B cell (primary cell): ENCODE data around the gene POLD2. TPM values are rescaled to one million over a fixed set of nuclear protein-coding genes. Genes with fewer than 3 reads are reported as not detected.

ENCODE experiments used
- ATAC-seq: fragments of 200-7000 bp; cut with Tn5 transposase; one replicate; pipeline ENCODE4 v1.10.0; 2021; ENCODE audit warnings: low read depth, mild to moderate bottlenecking, moderate number of reproducible peaks, moderate library complexity
- CTCF ChIA-PET: fragments of 350-600 bp; sonication (Branson Sonifier 250); formaldehyde crosslinking; loops from one replicate; lab custom pipeline; 2021; ENCODE audit warnings: antibody characterized with exemption, inconsistent platforms; lab: Charles Lee
- POLR2A ChIA-PET: fragments of 350-600 bp; sonication (Branson Sonifier 250); formaldehyde crosslinking; loops from one replicate; lab custom pipeline; 2021; ENCODE audit warnings: antibody characterized with exemption; lab: Charles Lee
- DNase-seq: peaks from one replicate; pipeline ENCODE4 v3.0.0; 2013
- H2AFZ ChIP-seq: 2 replicates; pipeline ENCODE4 v1.6.1; 2012; ENCODE audit warnings: mild to moderate bottlenecking, low read depth, low read length; ENCODE audit not compliant: insufficient read depth, poor library complexity, severe bottlenecking
- H3K27ac ChIP-seq, 2 donors: 1 replicate in 1 of 2; 2 replicates in 1 of 2; pipeline ENCODE4 v1.5.1; 2012 to 2013; ENCODE audit warnings: low read length in 2 of 2, mild to moderate bottlenecking in 2 of 2, moderate library complexity in 1 of 2
- H3K27me3 ChIP-seq, 4 experiments: fragments of 200-600 bp in 1 of 4; sonication (generic) in 1 of 4; replicated peaks in 1 of 4; 1 replicate in 2 of 4; 2 replicates in 2 of 4; pipeline versions ENCODE4 v1.6.1 to v1.7.0; 2013 to 2016; ENCODE audit warnings: low read length in 3 of 4, mild to moderate bottlenecking in 2 of 4, mixed read lengths in 1 of 4, moderate library complexity in 1 of 4; ENCODE audit not compliant: insufficient read depth in 4 of 4, control insufficient read depth in 3 of 4; ENCODE audit errors: control extremely low read depth in 1 of 4
- H3K36me3 ChIP-seq, 2 experiments: replicated peaks in 1 of 2; 1 replicate in 1 of 2; 2 replicates in 1 of 2; pipeline versions ENCODE4 v1.6.1 to v1.7.1; 2013; ENCODE audit warnings: low read length in 1 of 2; ENCODE audit not compliant: insufficient read depth in 2 of 2, control insufficient read depth in 1 of 2; ENCODE audit errors: control extremely low read depth in 1 of 2, extremely low read depth in 1 of 2
- H3K4me1 ChIP-seq, 2 donors: fragments of 200-600 bp in 1 of 2; sonication (generic) in 1 of 2; 1 replicate in 1 of 2; 2 replicates in 1 of 2; pipeline versions ENCODE4 v1.5.1 to v1.6.1; 2013 to 2017; ENCODE audit warnings: low read length in 2 of 2; ENCODE audit not compliant: control insufficient read depth in 2 of 2, insufficient read depth in 2 of 2
- H3K4me2 ChIP-seq: replicated peaks from 2 replicates; pipeline ENCODE3; 2012; ENCODE audit warnings: mild to moderate bottlenecking, low read depth, low read length; ENCODE audit not compliant: poor library complexity, severe bottlenecking
- H3K4me3 ChIP-seq, 5 experiments: fragments of 200-600 bp in 1 of 5; sonication (generic) in 1 of 5; 1 replicate in 3 of 5; 2 replicates in 2 of 5; pipeline versions ENCODE4 v1.5.1 to v1.7.0; 2011 to 2016; ENCODE audit warnings: low read length in 4 of 5, mild to moderate bottlenecking in 4 of 5, low read depth in 2 of 5, control low read depth in 1 of 5, moderate library complexity in 1 of 5; ENCODE audit not compliant: insufficient read depth in 1 of 5; ENCODE audit errors: control extremely low read depth in 1 of 5, extremely low read depth in 1 of 5
- H3K79me2 ChIP-seq: fragments of 200-600 bp; sonication (generic); one replicate; pipeline ENCODE4 v1.6.0; 2016; ENCODE audit warnings: low read length; ENCODE audit not compliant: control insufficient read depth, insufficient read depth
- H3K9ac ChIP-seq: fragments of 200-600 bp; sonication (generic); 2 replicates; pipeline ENCODE4 v1.6.1; 2017; ENCODE audit warnings: mild to moderate bottlenecking, low read length, moderate library complexity
- H3K9me3 ChIP-seq, 3 donors: one replicate each; pipeline versions ENCODE4 v1.6.1 to v1.7.1; 2013; ENCODE audit warnings: low read length in 2 of 3; ENCODE audit not compliant: control insufficient read depth in 2 of 3, insufficient read depth in 1 of 3; ENCODE audit errors: control extremely low read depth in 1 of 3
- H4K20me1 ChIP-seq: 2 replicates; pipeline ENCODE4 v1.6.0; 2012; ENCODE audit warnings: mild to moderate bottlenecking, low read length; ENCODE audit not compliant: insufficient read depth, control insufficient read depth, poor library complexity, severe bottlenecking
- H3K27ac Mint-ChIP-seq: one replicate; pipeline ENCODE4 v1.8.0; 2021; ENCODE audit warnings: mixed read lengths
- H3K27me3 Mint-ChIP-seq: one replicate; pipeline ENCODE4 v1.8.0; 2021; ENCODE audit warnings: mixed read lengths
- H3K4me1 Mint-ChIP-seq: one replicate; pipeline ENCODE4 v1.8.0; 2021; ENCODE audit warnings: mixed read lengths
- H3K4me3 Mint-ChIP-seq: one replicate; pipeline ENCODE4 v1.8.0; 2021; ENCODE audit warnings: mixed read lengths
- H3K9me3 Mint-ChIP-seq: one replicate; pipeline ENCODE4 v1.8.0; 2022; ENCODE audit warnings: mixed read lengths; ENCODE audit not compliant: insufficient read depth
- CTCF ChIP-seq: fragments of 200-600 bp; IDR thresholded peaks from one replicate; pipeline ENCODE4 v1.8.0; 2022; ENCODE audit warnings: antibody characterized with exemption, mild to moderate bottlenecking
- EZH2 ChIP-seq: IDR thresholded peaks from 2 replicates; pipeline ENCODE4 v1.6.1; 2012; ENCODE audit warnings: borderline replicate concordance, low read depth, mild to moderate bottlenecking, moderate library complexity, low read length; ENCODE audit not compliant: insufficient read depth, poor library complexity, severe bottlenecking
- WGBS: methylation state at CpG from one replicate; pipeline ENCODE4 v1.1.5; 2013; ENCODE audit warnings: missing lambda C conversion rate; ENCODE audit not compliant: insufficient coverage; 5-methylcytosine and 5-hydroxymethylcytosine counted together
- intact Hi-C: fragments of 100-400 bp; cut with micrococcal nuclease; formaldehyde crosslinking; loops from one replicate; pipeline ENCODE4 v1.10.0; 2022
- polyA plus RNA-seq: library from polyadenylated mRNA; depleted of rRNA; stranded (reverse); fragments of >200 nt; gene quantifications from 2 replicates; pipeline ENCODE4 v1.2.3, GENCODE V29; 2012
- total RNA-seq, 2 donors: library from RNA; stranded (reverse); fragments of 120-200 nt in 1 of 2; gene quantifications; 1 replicate in 1 of 2; 2 replicates in 1 of 2; pipeline versions ENCODE4 v1.2.3 to v1.2.4, GENCODE V29; 2013 to 2022

Gene POLD2
- total and polyA plus RNA-seq, 2 donors (not counting 1 experiment from before 2014, with no cell fraction given), result 73.6 to 86.7 TPM

GRCh38 chr7:44147026-44147991 is 24.0 kb upstream of the POLD2 start:
- Mint-ChIP-seq H3K4me1 (peaks cover 17% of the 10 kb centered on the region), H3K27me3 (no peaks in the 10 kb centered on the region), H3K27ac (peak overlapping the region; percentile 20), H3K9me3 (no peaks in the 10 kb centered on the region), H3K4me3 (peak overlapping the region; percentile 81)
- ChIA-PET CTCF (interaction anchor here (1.1 kb wide), 1 partner anchor 22 kb away, joined by 3 read pairs; no protein-coding TSS in a partner anchor), POLR2A (no interaction called here)
- no peak overlapping the region for H2AFZ ChIP-seq
- no peak overlapping the region for H3K9ac ChIP-seq
- H3K27ac ChIP-seq, result no peak overlapping the region
- H3K4me3 ChIP-seq, result no peak overlapping the region
- intact Hi-C loops, result no loop called here
- no peaks in the 10 kb centered on the region for H4K20me1 ChIP-seq
- H3K27me3 ChIP-seq, result peaks cover 0 to 24% (median 6%) of the 10 kb centered on the region in 4 experiments
- TF ChIP-seq EZH2, result no peak
- peak overlapping the region; percentile 95 for H3K4me2 ChIP-seq
- DNase-seq (no peak), ATAC-seq (no peak)
- H3K79me2 ChIP-seq, result no peaks in the 10 kb centered on the region
- H3K9me3 ChIP-seq, result no peaks in the 10 kb centered on the region
- no peaks in the 10 kb centered on the region for H3K36me3 ChIP-seq
- peaks cover 13 to 28% of the 10 kb centered on the region in 2 donors for H3K4me1 ChIP-seq
- WGBS, result 88% methylated on average over 25 of the region's 33 CpGs

GRCh38 chr7:44145969-44146911 is 22.9 kb upstream of the POLD2 start:
- Histone ChIP-seq H4K20me1 (no peaks in the 10 kb centered on the region), H3K27me3 (peaks cover 0 to 24% (median 6%) of the 10 kb centered on the region in 4 experiments), H2AFZ (peak overlapping the region; percentile 78), H3K4me1 (peaks cover 13 to 28% of the 10 kb centered on the region in 2 donors), H3K79me2 (no peaks in the 10 kb centered on the region), H3K4me3 (peak overlapping the region in 4 of 5 experiments; percentile 40 to 67 (median 55)), H3K36me3 (no peaks in the 10 kb centered on the region), H3K9me3 (no peaks in the 10 kb centered on the region), H3K9ac (peak overlapping the region; percentile 62), H3K4me2 (peak overlapping the region; percentile 95), H3K27ac (no peak overlapping the region)
- DNase-seq (peak; percentile 64), ATAC-seq (peak; percentile 91)
- ChIA-PET POLR2A (interaction anchor here (0.5 kb wide), 1 partner anchor 1012 kb away, joined by 3 read pairs; the partner anchor contains the start of gene RAMP3), CTCF (interaction anchor here (1.1 kb wide), 1 partner anchor 20 kb away, joined by 3 read pairs; no protein-coding TSS in a partner anchor)
- WGBS, result 27% methylated on average over 54 of the region's 65 CpGs
- H3K4me1 Mint-ChIP-seq, result peaks cover 17% of the 10 kb centered on the region
- peak overlapping the region; percentile 85 for H3K4me3 Mint-ChIP-seq
- no peaks in the 10 kb centered on the region for H3K27me3 Mint-ChIP-seq
- intact Hi-C loops, result loop anchor here (1.0 kb wide), 2 partner anchors 23 to 64 kb away; partner anchors contain the start of genes POLD2 and POLM
- TF ChIP-seq CTCF (no peak), EZH2 (no peak)
- H3K27ac Mint-ChIP-seq, result peak overlapping the region; percentile 50
- H3K9me3 Mint-ChIP-seq, result no peaks in the 10 kb centered on the region
